HG03196 (cell line): ENCODE measurements around the gene P2RX3.
"Not testable (repeated sequence)": the region's sequence is repeated elsewhere in the genome, so short reads cannot be mapped to it uniquely, and the experiment has no call there.

Experiments used
- ATAC-seq: cut with Tn5 transposase; IDR thresholded peaks from one replicate; pipeline ENCODE4 v1.9.1; 2021; ENCODE audit not compliant: unreplicated experiment

The P2RX3 gene

GRCh38 chr11:57338142-57338541 lies at the start of gene P2RX3:
P2RX3 (plus strand) TSS chr11:57338352; CDS start chr11:57338551, 199 bp downstream.
- ATAC-seq: no peak

- ATAC-seq: no peak
These were observed 49.2 kb upstream of the P2RX3 start for GRCh38 chr11:57288771-57289579.

- ATAC-seq: no peak
These were observed 47.9 kb upstream of the P2RX3 start for GRCh38 chr11:57290288-57290687.

- ATAC-seq: no peak
These were observed 43.7 kb upstream of the P2RX3 start for GRCh38 chr11:57294225-57295131.

GRCh38 chr11:57296205-57296604 lies 41.9 kb upstream of the P2RX3 start:
- not testable (repeated sequence) for ATAC-seq

GRCh38 chr11:57297221-57297620 lies 40.9 kb upstream of the P2RX3 start:
- no peak for ATAC-seq

GRCh38 chr11:57299150-57299737 lies 38.9 kb upstream of the P2RX3 start:
- ATAC-seq: no peak

- ATAC-seq: no peak
These were observed 37.4 kb upstream of the P2RX3 start for GRCh38 chr11:57300785-57301184.

- ATAC-seq: no peak
These were observed 36.3 kb upstream of the P2RX3 start for GRCh38 chr11:57301711-57302423.

- no peak for ATAC-seq
These were observed 35.7 kb upstream of the P2RX3 start for GRCh38 chr11:57302489-57302888.

GRCh38 chr11:57303280-57303989 lies 34.7 kb upstream of the P2RX3 start:
- ATAC-seq: no peak

- ATAC-seq: no peak
These were observed 34.1 kb upstream of the P2RX3 start for GRCh38 chr11:57303990-57304579.

- ATAC-seq: no peak
These were observed 32.6 kb upstream of the P2RX3 start for GRCh38 chr11:57305523-57305922.

GRCh38 chr11:57306161-57306876 lies 31.8 kb upstream of the P2RX3 start:
- no peak for ATAC-seq

GRCh38 chr11:57306940-57307565 lies 31.1 kb upstream of the P2RX3 start:
- ATAC-seq: no peak

- ATAC-seq: no peak
These were observed 30.4 kb upstream of the P2RX3 start for GRCh38 chr11:57307666-57308270.

GRCh38 chr11:57308426-57309060 lies 29.6 kb upstream of the P2RX3 start:
- no peak for ATAC-seq
